Thyroid gland (tissue), 4 donors: ENCODE data around the gene GRAMD1B. TPM values are rescaled to one million over a fixed set of nuclear protein-coding genes. Genes with fewer than 3 reads are reported as not detected.

Experiments used
- DNase-seq, 2 donors: peaks; one replicate each; pipeline ENCODE4 v3.0.0-alpha.2; 2019
- H3K27ac ChIP-seq, 3 donors: fragments of 200-600 bp; sonication (generic); 1 replicate in 2 of 3; 2 replicates in 1 of 3; pipeline ENCODE4 v1.5.1; 2016 to 2019; ENCODE audit warnings: mild to moderate bottlenecking in 1 of 3, moderate library complexity in 1 of 3
- H3K27me3 ChIP-seq: fragments of 200-600 bp; sonication (generic); one replicate; pipeline ENCODE4 v1.5.1; 2019
- H3K36me3 ChIP-seq, 2 donors: fragments of 200-600 bp; sonication (generic); one replicate each; pipeline ENCODE4 v1.5.1; 2016 to 2019
- H3K4me1 ChIP-seq, 2 donors: fragments of 200-600 bp; sonication (generic); one replicate each; pipeline ENCODE4 v1.5.1; 2017 to 2019
- H3K4me3 ChIP-seq, 3 donors: fragments of 200-600 bp; sonication (generic); replicated peaks in 1 of 3; 1 replicate in 2 of 3; 2 replicates in 1 of 3; pipeline ENCODE4 v1.5.1; 2016; ENCODE audit warnings: mild to moderate bottlenecking in 1 of 3
- H3K9me3 ChIP-seq: fragments of 200-600 bp; sonication (generic); one replicate; pipeline ENCODE4 v1.5.1; 2017
- POLR2A ChIP-seq, 2 donors: fragments of 450-650 bp; IDR thresholded peaks; one replicate each; pipeline ENCODE4 v1.6.1; 2017; ENCODE audit warnings: antibody characterized with exemption in 2 of 2, mild to moderate bottlenecking in 2 of 2, moderate library complexity in 1 of 2
- WGBS, 2 donors: methylation state at CpG; one replicate each; pipeline ENCODE4 v1.1.5; 2017; 5-methylcytosine and 5-hydroxymethylcytosine counted together
- intact Hi-C: fragments of 100-400 bp; cut with DNase I; formaldehyde crosslinking; loops from one replicate; pipeline ENCODE4 v1.15.1; 2023
- total RNA-seq, 4 donors: library from RNA; depleted of rRNA; stranded (reverse); fragments of >200 nt; gene quantifications; one replicate each; pipeline ENCODE4 v1.2.3, GENCODE V29; 2016
- TF ChIP-seq, protein P1 (sequence below), 6 experiments: fragments of 200-600 bp in 3 of 6; fragments of 450-650 bp in 3 of 6; sonication (generic) in 3 of 6; IDR thresholded peaks; one replicate each; pipeline ENCODE4 v1.5.1; 2016 to 2019; ENCODE audit warnings: antibody characterized with exemption in 6 of 6, mild to moderate bottlenecking in 2 of 6, inconsistent platforms in 1 of 6, moderate library complexity in 1 of 6

The GRAMD1B gene
- total RNA-seq, 4 donors from 2014 or later, result 7.0 to 22.7 (median 9.2) TPM

DNA sequence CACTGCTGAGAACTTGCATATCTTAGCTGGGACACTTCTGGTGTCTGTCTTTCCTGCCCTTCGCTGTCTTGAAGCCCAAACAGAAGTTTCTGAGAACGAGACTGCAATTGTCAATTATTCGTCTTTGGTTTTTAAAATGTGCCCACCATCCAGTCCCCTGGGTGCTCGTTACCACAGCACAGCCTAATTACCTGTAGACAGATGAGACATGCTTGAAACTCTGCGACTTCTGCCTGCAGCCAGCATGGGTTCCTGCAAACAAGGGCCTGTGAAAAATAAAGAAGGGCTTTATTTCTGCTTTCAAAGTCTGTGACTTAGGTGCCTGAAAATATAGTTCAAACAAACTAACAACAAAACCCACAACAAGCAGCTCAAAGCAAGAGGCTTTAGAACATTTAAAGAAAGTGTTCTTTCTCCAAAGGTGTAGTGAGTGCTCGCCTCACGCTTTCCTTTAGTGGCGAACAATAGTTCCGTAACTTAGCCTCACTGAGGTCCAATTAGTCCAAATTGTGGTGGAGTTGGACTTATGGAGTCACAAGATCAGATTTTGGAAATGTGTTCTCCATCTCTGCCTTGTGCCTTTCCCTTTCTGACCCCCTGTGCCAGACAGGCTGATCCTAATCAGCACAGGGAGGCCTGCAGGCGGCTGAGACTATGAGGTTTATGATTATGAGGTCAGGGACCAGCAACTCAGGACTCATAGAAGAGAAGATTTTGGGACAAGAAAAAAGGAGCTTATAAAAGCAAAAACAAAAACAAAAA is 20.4 kb upstream of the GRAMD1B start:
- TF ChIP-seq POLR2A (IDR thresholded peaks at IDR 0.05), result no peak
- TF ChIP-seq, protein P1, sequence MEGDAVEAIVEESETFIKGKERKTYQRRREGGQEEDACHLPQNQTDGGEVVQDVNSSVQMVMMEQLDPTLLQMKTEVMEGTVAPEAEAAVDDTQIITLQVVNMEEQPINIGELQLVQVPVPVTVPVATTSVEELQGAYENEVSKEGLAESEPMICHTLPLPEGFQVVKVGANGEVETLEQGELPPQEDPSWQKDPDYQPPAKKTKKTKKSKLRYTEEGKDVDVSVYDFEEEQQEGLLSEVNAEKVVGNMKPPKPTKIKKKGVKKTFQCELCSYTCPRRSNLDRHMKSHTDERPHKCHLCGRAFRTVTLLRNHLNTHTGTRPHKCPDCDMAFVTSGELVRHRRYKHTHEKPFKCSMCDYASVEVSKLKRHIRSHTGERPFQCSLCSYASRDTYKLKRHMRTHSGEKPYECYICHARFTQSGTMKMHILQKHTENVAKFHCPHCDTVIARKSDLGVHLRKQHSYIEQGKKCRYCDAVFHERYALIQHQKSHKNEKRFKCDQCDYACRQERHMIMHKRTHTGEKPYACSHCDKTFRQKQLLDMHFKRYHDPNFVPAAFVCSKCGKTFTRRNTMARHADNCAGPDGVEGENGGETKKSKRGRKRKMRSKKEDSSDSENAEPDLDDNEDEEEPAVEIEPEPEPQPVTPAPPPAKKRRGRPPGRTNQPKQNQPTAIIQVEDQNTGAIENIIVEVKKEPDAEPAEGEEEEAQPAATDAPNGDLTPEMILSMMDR (IDR thresholded peaks at IDR 0.05), result no peak
- 90 to 91% methylated on average over 10 of the region's 10 CpGs for WGBS, 2 donors
- H3K4me3 ChIP-seq, result no peak overlapping the region

DNA sequence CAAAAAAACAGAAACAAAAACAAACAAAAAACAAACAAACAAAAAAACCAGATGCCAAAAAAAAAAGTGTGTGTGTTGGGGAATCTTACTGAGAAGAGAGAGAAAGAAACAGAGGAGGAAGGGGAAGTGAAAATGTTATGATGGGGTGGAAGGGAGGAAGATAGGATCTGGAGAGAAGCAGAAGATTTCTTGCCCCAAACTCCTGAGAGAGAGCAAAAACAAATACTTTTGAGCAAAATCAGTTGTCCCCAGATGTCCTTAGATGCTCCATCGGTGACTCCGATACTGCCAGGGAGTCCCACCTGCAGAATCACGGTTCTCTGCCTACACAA is 19.9 kb upstream of the GRAMD1B start:
- intact Hi-C loops, result loop anchor here (5.0 kb wide), 1 partner anchor 67 kb away; no protein-coding TSS in a partner anchor
- WGBS, 2 donors, result 84 to 90% methylated on average over 3 of the region's 3 CpGs
- DNase-seq, result no peak
- H3K4me1 ChIP-seq, result peaks cover 22 to 25% of the 10 kb centered on the region in 2 donors
- TF ChIP-seq, protein P1 (IDR thresholded peaks at IDR 0.05), result no peak
- no peak for TF ChIP-seq POLR2A (IDR thresholded peaks at IDR 0.05)
- H3K27me3 ChIP-seq, result no peaks in the 10 kb centered on the region
- no peaks in the 10 kb centered on the region for H3K9me3 ChIP-seq
- H3K4me3 ChIP-seq, result no peak overlapping the region
- H3K36me3 ChIP-seq, result no peaks in the 10 kb centered on the region
- H3K27ac ChIP-seq, result no peak overlapping the region

More for the DNA sequence above, 20.4 kb upstream of the GRAMD1B start:
- Histone ChIP-seq H3K9me3 (no peaks in the 10 kb centered on the region), H3K36me3 (no peaks in the 10 kb centered on the region), H3K4me1 (peaks cover 22 to 25% of the 10 kb centered on the region in 2 donors), H3K27ac (peak overlapping the region in 1 of 3 donors; percentile 56), H3K27me3 (no peaks in the 10 kb centered on the region)
- intact Hi-C loops, result loop anchor here (5.0 kb wide), 2 partner anchors 68 to 102 kb away; no protein-coding TSS in a partner anchor
- DNase-seq, result no peak

- TF ChIP-seq POLR2A (IDR thresholded peaks at IDR 0.05), result no peak
- TF ChIP-seq, protein P1 (IDR thresholded peaks at IDR 0.05), result no peak
- Histone ChIP-seq H3K9me3 (no peaks in the 10 kb centered on the region), H3K27me3 (no peaks in the 10 kb centered on the region), H3K4me1 (peaks cover 5 to 7% of the 10 kb centered on the region in 2 donors), H3K36me3 (no peaks in the 10 kb centered on the region), H3K4me3 (no peak overlapping the region), H3K27ac (no peak overlapping the region)
- WGBS, 2 donors, result 91 to 97% methylated on average over 6 of the region's 6 CpGs
- intact Hi-C loops, result loop anchor here (5.0 kb wide), 1 partner anchor 64 kb away; no protein-coding TSS in a partner anchor
- DNase-seq, result no peak
These were observed 16.4 kb upstream of the GRAMD1B start for GRCh38 chr11:123413636-123414035.

GRCh38 chr11:123416566-123416965 is 13.5 kb upstream of the GRAMD1B start:
- intact Hi-C loops, result no loop called here
- H3K9me3 ChIP-seq, result no peaks in the 10 kb centered on the region

More at GRCh38 chr11:123416566-123416965, 13.5 kb upstream of the GRAMD1B start:
- H3K27me3 ChIP-seq, result no peaks in the 10 kb centered on the region
- H3K27ac ChIP-seq, result no peak overlapping the region
- H3K36me3 ChIP-seq, result no peaks in the 10 kb centered on the region
- TF ChIP-seq, protein P1 (IDR thresholded peaks at IDR 0.05), result no peak
- TF ChIP-seq POLR2A (IDR thresholded peaks at IDR 0.05), result no peak
- no peaks in the 10 kb centered on the region for H3K4me1 ChIP-seq
- H3K4me3 ChIP-seq, result no peak overlapping the region
- no peak for DNase-seq
